Stimulated activated CD4-positive, alpha-beta T cell treated with anti-CD3 and anti-CD28 coated beads, TNF-alpha, amount 100 ng/mL, for 48 hours (primary cell): ENCODE data around the gene PRSS12.
A peak's percentile ranks its signal among the peaks of the same experiment; 100 is the strongest.
"Not testable (repeated sequence)": the region's sequence is repeated elsewhere in the genome, so short reads cannot be mapped to it uniquely, and the experiment has no call there.

Experiments
- DNase-seq, 3 donors: peaks; one replicate each; pipeline ENCODE4 v3.0.0-alpha.2; 2020; ENCODE audit warnings: low read depth in 3 of 3

The PRSS12 gene

DNA sequence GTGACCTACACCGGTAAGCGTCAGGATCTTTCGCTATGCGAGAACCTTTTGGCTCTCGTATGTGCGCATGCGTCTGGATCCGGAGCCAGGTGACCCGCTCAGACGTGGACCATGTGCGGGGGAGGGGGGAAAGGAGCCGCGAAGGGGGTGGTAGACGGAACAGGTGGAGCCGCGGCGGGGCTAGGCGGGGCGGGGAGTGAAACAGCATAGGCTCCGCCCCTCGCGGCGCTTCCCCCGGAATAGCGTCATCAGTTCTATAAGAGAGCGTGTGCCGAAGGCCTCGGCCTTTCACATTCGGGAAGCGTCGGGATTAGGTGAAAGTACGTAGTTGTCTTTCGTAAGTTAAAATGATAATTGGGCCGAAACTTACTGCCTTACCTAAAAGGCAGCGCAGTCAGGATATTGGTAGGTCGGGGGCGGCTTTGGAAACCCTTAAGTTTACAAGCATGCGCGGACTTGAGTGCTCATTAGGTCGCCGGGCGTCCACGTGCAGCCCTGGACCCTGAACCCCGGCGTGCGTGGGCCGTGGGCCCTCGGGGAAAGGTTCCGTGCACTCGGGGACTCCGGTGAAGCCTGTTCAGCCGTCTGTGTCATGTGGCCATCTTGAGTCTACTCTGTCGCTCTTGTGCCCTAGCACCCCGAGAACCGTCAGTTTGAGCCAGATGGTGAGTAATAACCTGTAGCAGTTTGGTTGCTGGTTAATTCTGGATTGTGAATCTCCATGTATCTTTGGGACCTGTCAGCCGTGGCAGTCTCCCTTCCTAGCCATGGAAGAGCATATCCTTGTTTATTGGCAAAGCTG, 74.1 kb downstream of the PRSS12 start:
- DNase-seq, result peak; percentile 96 to 99 (median 96)

DNA sequence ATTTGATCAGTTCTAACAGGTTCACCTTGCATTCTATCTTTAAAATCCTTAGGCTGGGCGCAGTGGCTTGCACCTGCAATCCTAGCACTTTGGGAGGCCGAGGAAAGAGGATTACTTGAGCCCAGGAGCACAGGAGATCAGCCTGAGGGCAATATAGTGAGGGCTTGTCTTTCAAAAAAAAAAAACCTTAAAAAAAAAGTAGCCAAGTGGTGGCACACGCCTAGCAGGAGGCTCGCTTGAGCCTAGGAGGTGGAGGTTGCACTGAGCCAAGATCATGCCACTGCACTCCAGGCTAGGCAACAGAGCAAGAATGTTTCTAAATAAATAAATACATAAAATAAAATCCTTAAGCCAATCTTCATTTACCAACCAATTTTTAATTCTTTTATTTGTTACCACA, 75.6 kb downstream of the PRSS12 start:
- DNase-seq, result no peak

DNA sequence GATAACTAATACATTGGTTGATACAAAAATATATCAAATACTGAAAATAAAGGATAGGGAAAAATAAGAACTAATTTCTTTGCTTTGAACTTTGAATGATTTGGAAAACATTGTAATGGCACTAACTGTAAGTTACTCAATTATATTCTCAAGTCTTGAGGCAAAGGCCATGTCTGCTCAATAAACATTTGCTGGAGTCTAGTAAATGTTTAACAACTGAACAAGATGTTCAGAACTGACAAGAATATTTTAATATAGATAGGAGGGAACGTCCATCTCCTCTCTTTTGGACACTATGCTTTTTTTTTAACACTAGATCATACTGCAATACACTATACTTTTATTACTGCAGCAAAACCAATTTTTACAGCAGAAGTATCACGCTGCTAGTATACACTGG, 76.2 kb downstream of the PRSS12 start:
- no peak for DNase-seq

DNA sequence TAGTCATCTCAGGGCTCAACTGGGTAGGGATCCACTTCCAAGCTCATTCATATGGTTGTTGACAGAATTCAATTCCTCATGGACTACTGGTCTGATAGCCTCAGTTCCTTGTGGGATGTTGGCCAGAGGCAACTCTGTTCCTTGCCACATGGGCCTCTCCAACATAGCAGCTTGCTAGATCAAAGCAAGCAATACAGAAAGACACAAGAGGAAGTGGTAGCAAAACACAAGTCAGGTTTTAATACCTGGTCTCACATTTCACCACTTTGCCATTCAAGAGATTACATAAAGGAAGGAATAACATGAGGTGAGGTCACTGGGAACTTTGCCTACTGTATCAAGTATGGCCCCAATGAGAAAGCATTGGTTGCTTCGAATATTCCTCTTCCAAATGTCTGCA, 79.2 kb downstream of the PRSS12 start:
- no peak for DNase-seq

DNA sequence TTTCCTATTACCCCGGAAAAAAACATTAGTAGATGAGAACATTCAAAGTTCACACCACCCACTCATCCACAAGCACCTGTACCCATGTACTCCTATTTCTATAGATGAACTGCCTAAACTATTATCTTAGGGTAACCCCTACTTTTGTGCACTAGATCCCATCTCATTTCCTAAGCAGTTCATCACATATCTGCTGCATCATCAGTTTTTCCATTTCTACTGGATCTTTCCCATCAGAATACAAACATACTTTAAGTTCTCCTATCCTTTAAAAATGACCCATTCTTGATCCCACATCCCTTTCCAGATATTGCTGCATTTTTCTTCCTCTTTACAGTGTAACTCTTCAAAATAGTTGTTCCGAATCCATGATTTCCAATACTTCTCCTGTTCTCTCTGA, 81.0 kb downstream of the PRSS12 start:
- no peak for DNase-seq

DNA sequence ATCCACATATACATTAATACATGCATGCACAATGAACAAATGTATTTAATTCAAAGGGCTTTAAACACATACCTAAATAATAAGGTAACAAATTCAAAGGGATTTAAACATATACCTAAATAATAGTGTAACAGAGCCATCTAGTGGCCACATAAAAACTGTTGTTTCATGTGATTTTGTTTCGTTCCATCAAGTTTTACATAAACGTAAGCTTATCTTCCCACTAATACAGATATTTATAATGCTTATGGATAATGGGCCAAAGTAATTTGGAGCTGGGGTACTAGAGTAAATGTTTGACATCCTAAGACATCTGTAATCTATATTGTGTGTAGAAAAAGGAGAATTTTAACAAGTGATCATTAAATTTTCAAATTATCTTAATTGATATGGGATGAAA, 82.3 kb downstream of the PRSS12 start:
- DNase-seq, result no peak

- no peak for DNase-seq
Measured at GRCh38 chr4:118268780-118269179, 84.0 kb downstream of the PRSS12 start.

GRCh38 chr4:118266145-118266496, 86.7 kb downstream of the PRSS12 start:
- not testable (repeated sequence) for DNase-seq

DNA sequence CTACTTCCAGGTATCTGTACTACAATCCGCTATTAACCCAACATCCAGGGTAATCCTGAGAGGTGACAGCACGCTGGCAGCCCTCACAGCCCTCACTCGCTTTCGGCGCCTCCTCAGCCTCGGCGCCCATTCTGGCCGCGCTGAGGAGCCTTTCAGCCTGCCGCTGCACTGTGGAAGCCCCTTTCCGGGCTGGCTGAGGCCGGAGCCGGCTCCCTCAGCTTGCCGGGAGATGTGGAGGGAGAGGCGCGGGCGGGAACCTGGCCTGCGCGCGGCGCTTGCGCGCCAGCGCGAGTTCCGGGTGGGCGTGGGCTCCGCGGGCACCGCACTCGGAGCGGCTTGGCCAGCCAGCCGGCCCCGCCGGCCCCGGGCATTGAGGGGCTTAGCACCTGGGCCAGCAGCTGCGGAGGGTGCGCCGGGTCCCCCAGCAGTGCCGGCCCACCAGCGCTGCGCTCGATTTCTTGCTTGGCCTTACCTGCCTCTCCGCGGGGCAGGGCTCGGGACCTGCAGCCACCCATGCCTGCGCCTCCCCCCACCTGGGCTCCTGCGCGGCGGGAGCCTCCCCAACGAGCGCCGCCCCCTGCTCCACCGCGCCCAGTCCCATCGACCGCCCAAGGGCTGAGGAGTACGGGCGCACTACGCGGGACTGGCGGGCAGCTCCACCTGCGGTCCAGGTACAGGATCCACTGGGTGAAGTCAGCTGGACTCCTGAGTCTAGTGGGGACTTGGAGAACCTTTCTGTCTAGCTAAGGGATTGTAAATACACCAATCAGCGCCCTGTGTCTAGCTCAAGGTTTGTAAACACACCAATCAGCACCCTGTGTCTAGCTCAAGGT, 87.3 kb downstream of the PRSS12 start:
- DNase-seq, result no peak

DNA sequence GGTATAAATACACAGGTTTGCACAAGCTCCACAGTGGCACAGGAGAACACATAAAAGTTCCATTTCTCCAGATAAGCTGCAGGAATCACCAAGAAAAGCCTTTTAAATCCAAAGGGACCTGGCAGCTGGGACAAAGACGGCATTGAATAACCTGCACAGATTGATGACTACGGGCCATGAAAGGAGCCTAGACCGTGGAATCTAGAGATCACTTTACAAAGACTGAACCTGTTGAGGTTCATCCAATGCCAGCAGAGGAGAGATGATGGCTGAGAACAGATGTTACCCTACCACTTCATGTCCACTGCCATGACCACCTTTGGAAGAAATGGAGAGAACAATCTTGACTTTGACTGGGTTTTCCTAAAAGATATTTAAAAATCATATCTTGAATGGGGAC, 88.7 kb downstream of the PRSS12 start:
- no peak for DNase-seq

DNA sequence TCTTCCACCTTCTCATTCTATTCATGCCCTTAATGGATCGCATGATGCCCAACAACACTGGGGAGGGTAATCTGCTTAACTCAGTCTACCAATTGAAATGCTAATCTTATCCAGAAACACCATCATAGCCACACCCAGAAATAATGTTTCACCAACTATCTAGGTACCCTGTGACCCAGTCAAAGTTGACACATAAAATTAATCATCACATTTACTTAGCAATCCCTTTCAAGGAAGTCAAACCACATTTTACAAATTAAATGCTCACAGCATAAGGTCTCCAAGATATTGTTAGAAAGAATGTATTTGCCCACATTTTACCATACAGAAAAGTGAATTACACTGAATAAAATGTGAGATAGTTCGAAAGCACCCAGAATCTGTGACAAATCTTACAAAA, 92.5 kb downstream of the PRSS12 start:
- no peak for DNase-seq

DNA sequence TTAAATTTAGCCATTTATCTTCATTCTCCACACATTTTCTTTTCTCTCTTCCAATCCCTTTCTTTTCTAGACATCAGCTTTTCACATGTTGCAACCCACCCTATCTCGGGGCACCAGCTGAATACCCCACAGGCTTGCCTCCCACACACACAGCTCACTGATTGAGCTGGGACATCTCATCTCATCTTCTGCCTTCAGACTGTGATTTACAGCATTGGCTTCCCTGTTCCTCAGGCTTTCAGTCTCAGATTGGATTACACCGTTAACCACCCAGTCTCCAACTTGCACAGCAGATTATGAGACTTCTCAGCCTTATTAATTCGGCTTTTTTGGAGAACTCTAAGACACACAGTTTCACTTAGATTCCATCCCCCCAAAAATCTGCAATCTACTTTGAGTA, 93.7 kb downstream of the PRSS12 start:
- no peak for DNase-seq

DNA sequence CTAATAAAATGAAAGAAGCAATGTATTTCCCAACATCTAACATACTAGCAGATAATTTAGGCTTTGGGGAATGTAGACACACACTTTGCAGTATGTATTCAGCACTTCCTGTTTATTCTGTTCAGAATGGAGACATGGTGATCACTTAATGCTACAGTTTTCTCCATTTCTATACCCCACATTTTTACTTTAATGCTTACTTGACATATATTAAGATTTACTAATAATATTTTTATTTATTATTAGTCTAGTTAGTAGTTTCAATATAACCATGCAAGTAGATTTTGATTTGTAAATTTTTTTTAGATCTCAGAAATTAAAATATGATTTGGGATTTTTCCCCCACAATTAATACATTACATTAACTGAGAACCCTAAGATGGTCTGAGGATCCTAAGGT, 98.4 kb downstream of the PRSS12 start:
- no peak for DNase-seq

- DNase-seq, result no peak
Measured at GRCh38 chr4:118249890-118250289, 102.9 kb downstream of the PRSS12 start.

- DNase-seq, result no peak
Measured at GRCh38 chr4:118237531-118237930, 115.3 kb downstream of the PRSS12 start.

GRCh38 chr4:118235566-118236120, 117.2 kb downstream of the PRSS12 start:
- DNase-seq, result no peak
